ENCODE data around the gene ZNF140.
A peak's percentile ranks its signal among the peaks of the same experiment; 100 is the strongest.

ZNF140 gene

GRCh38 chr12:133080368-133081158, at the start of gene ZNF140:
Gene ZNF140 (plus strand): TSS chr12:133080923. CDS start chr12:133081321, 398 bp downstream.
- peak; percentile 93 for DNase-seq

GRCh38 chr12:133037207-133038005, 43.3 kb upstream of the ZNF140 start, which contains the start of gene ZNF84:
Gene ZNF84 (plus strand): TSS chr12:133037509. CDS start chr12:133041468, 3,959 bp downstream.
- peak; percentile 97 for DNase-seq

- DNase-seq, result no peak
Measured at GRCh38 chr12:133038118-133038709, 42.5 kb upstream of the ZNF140 start.

- DNase-seq, result no peak
Measured at GRCh38 chr12:133046698-133047097, 34.0 kb upstream of the ZNF140 start.

- no peak for DNase-seq
Measured at GRCh38 chr12:133057446-133057845, 23.3 kb upstream of the ZNF140 start.

GRCh38 chr12:133058203-133059113, 22.3 kb upstream of the ZNF140 start:
- no peak for DNase-seq

- DNase-seq, result no peak
Measured at GRCh38 chr12:133061954-133062353, 18.8 kb upstream of the ZNF140 start.

- no peak for DNase-seq
Measured at GRCh38 chr12:133063556-133063955, 17.2 kb upstream of the ZNF140 start.

GRCh38 chr12:133073836-133074235, 6.9 kb upstream of the ZNF140 start:
- DNase-seq, result no peak

- peak; percentile 94 for DNase-seq
Measured at GRCh38 chr12:133080026-133080367, 726 bp upstream of the ZNF140 start.

- no peak for DNase-seq
Measured at GRCh38 chr12:133081159-133081780, 547 bp downstream of the ZNF140 start.

- DNase-seq, result no peak
Measured at GRCh38 chr12:133083345-133083744, 2.6 kb downstream of the ZNF140 start.

GRCh38 chr12:133105620-133106019, 24.9 kb downstream of the ZNF140 start:
- no peak for DNase-seq

GRCh38 chr12:133106253-133106652, 25.5 kb downstream of the ZNF140 start:
- no peak for DNase-seq

- no peak for DNase-seq
Measured at GRCh38 chr12:133107121-133107520, 26.4 kb downstream of the ZNF140 start.

GRCh38 chr12:133108150-133108549, 27.4 kb downstream of the ZNF140 start:
- DNase-seq, result no peak

GRCh38 chr12:133120385-133121191, 39.9 kb downstream of the ZNF140 start:
- no peak for DNase-seq

GRCh38 chr12:133124674-133125073, 44.0 kb downstream of the ZNF140 start:
- no peak for DNase-seq

GRCh38 chr12:133129368-133130037, 48.8 kb downstream of the ZNF140 start:
- no peak for DNase-seq

GRCh38 chr12:133130038-133130807, 49.5 kb downstream of the ZNF140 start, which contains the start of the genes ZNF10 and ZNF891:
Gene ZNF10 (plus strand): TSS chr12:133130627. CDS start chr12:133144493, 13,866 bp downstream.
Gene ZNF891 (minus strand): TSS chr12:133130274. CDS start chr12:133121918, 8,356 bp downstream.
- DNase-seq, result peak; percentile 96
